Measurements from ENCODE around the gene KDM4C.
A peak's percentile ranks its signal among the peaks of the same experiment; 100 is the strongest.

The KDM4C gene

DNA sequence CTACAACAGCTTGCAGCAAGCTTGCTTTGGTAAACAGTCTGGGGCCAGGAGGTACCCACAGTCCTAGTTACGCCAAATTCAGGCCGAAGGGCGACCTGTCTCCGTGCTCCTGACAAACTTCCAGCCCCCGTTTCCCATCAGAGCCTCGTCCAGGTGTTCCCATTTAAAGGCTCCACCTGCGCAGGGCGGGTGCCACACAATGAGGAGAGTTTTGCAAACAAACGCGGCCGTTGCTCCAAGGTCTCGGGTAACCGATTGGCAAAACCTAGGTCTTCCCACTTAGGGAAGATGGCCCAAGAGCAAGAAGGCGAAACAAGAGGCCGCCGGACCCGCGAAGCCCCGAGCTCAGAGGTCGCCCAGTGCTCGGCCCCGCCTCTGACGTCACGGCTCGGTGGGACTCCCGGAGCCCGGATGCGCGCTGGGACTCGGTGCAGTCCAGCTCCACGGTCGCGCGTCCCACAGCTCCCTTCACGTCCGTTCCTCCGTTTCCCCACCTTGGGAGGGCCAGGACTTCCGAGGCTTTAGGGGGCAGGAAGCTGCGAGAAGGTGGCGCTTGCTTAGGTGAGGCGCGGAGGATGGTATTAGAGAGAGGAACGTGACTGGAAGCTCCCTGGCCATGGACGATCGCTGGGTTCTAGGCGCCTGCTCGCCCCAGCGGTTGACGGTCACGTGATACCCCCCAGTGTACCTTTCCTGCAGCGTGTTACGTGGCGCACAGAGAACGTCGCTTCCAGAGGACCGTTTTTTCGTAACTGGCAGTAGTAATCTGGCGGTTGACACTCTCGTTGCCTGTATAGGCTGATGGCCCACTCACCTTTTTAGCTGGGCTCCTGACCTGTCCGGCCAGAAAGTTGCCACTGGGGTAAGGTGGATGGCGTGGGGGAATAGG lies 41.8 kb upstream of the KDM4C start:
- no peak for DNase-seq (ENCODE audit: low read depth, low spot score)
- H3K4me3 ChIP-seq (ENCODE audit: low read depth, low read length): peak overlapping the region; percentile 50
- ChIA-PET POLR2A (no interaction called here), CTCF (interaction anchor here (1.4 kb wide), 1 partner anchor 24 kb away, joined by 3 read pairs; no protein-coding TSS in a partner anchor)
- TF ChIP-seq CTCF (IDR thresholded peaks at IDR 0.05; ENCODE audit: insufficient read depth, low read length, missing control alignments): no peak

DNA sequence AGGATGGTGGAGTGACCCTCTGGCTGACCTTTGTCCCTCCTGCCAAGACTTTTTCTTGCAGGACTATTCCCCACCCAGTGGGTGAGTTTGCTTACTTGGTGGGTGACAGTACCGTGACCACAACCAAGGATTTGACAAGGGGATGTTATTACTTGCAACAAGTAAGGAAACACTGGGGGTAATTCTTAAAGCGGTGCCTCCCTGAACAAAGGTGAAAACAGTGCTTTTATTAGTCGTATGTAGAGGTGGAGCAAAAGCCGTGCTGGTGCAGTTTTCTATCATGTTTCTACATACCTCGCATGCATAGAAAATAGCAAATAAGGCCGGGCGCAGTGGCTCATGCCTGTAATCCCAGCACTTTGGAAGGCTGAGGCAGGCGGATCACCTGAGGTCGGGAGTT lies 41.0 kb upstream of the KDM4C start:
- no peak for DNase-seq (ENCODE audit: low read depth, low spot score)
- TF ChIP-seq CTCF (IDR thresholded peaks at IDR 0.05; ENCODE audit: insufficient read depth, low read length, missing control alignments): no peak
- ChIA-PET CTCF (interaction anchor here (1.4 kb wide), 1 partner anchor 23 kb away, joined by 3 read pairs; no protein-coding TSS in a partner anchor), POLR2A (no interaction called here)
- no peak overlapping the region for H3K4me3 ChIP-seq (ENCODE audit: low read depth, low read length)

DNA sequence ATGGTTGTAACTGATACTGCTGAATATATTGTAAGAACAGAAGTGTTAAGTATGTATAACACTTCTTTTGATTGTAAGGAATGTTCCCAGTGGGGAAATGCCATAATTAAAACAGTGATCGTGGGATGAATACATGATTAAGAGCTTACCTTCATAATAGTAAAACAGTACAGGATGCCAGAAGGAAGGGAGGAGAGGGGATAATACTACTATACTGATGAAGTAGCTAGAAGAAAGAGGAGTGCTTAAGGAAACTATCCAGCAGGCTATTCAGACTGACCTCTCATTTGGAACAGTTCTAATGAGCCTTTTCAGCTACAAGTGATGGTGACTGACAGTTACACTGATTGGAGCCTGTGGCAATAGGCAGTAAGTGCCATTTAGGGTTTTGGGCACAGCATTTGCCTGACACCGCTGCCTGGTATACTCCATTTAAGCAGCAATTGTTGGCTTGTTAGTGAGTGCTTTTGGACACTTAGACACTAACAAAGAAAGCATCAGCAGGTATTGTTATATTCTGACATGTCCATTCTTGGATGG lies 33.8 kb upstream of the KDM4C start:
- POLR2A ChIA-PET: interaction anchor here (0.7 kb wide), 1 partner anchor 14 kb away, joined by 3 read pairs; no protein-coding TSS in a partner anchor
- TF ChIP-seq CTCF (IDR thresholded peaks at IDR 0.05; ENCODE audit: insufficient read depth, low read length, missing control alignments): no peak
- H3K4me3 ChIP-seq (ENCODE audit: low read depth, low read length): no peak overlapping the region
- no peak for DNase-seq (ENCODE audit: low read depth, low spot score)
- CTCF ChIA-PET: interaction anchor here (0.9 kb wide), 1 partner anchor 15 kb away, joined by 3 read pairs; no protein-coding TSS in a partner anchor

- CTCF ChIA-PET: no interaction called here
- POLR2A ChIA-PET: no interaction called here
- DNase-seq (ENCODE audit: low read depth, low spot score): no peak
- TF ChIP-seq CTCF (IDR thresholded peaks at IDR 0.05; ENCODE audit: insufficient read depth, low read length, missing control alignments): no peak
- no peak overlapping the region for H3K4me3 ChIP-seq (ENCODE audit: low read depth, low read length)
Observed at GRCh38 chr9:6733257-6733656, 24.5 kb upstream of the KDM4C start.

DNA sequence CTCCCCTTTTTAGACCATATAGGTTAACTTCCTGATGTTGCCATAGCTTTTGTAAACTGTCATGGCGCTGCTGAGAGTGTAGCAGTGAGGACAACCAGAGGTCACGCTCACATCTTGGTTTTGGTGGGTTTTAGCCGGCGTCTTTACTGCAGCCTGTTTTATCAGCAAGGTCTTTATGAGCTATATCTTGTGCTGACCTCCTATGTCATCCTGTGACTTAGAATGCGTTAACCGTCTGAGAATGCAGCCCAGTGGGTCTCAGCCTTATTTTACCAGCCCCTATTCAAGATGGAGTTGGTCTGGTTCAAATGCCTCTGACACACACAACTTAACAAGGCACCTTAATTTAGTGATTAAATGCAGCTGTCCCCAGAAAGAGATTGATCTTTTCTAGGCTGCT lies 23.9 kb upstream of the KDM4C start:
- no peak for DNase-seq (ENCODE audit: low read depth, low spot score)

More for the DNA sequence above, 23.9 kb upstream of the KDM4C start:
- H3K4me3 ChIP-seq (ENCODE audit: low read depth, low read length): no peak overlapping the region
- TF ChIP-seq CTCF (IDR thresholded peaks at IDR 0.05; ENCODE audit: insufficient read depth, low read length, missing control alignments): no peak
- CTCF ChIA-PET: no interaction called here
- POLR2A ChIA-PET: no interaction called here

Data from AG04449 (cell line).